GM12874 (cell line): ENCODE results near the gene ESYT1.

Experiments used
- CTCF ChIP-seq: IDR thresholded peaks from 2 replicates; pipeline ENCODE4 v1.5.1; 2011; ENCODE audit warnings: low read depth, mild to moderate bottlenecking, control low read depth, low read length, moderate library complexity; ENCODE audit not compliant: insufficient read depth

Gene ESYT1

GRCh38 chr12:56081393-56082347 lies 46.4 kb upstream of the ESYT1 start:
- no peak for TF ChIP-seq CTCF

- no peak for TF ChIP-seq CTCF
Measured at GRCh38 chr12:56082382-56082781, 45.7 kb upstream of the ESYT1 start.

GRCh38 chr12:56082967-56083366 lies 45.1 kb upstream of the ESYT1 start:
- TF ChIP-seq CTCF, result no peak

- TF ChIP-seq CTCF, result peak; percentile 56
Measured at GRCh38 chr12:56084958-56085543, 43.0 kb upstream of the ESYT1 start.

GRCh38 chr12:56086096-56086495 lies 42.0 kb upstream of the ESYT1 start:
- TF ChIP-seq CTCF, result no peak

- TF ChIP-seq CTCF, result no peak
Measured at GRCh38 chr12:56086608-56087007, 41.5 kb upstream of the ESYT1 start.

- no peak for TF ChIP-seq CTCF
Measured at GRCh38 chr12:56087220-56087619, 40.8 kb upstream of the ESYT1 start.
